ENCODE data around the gene NPPB. TPM values are rescaled to one million over a fixed set of nuclear protein-coding genes. Genes with fewer than 3 reads are reported as not detected.

The NPPB gene
- polyA plus RNA-seq = not detected in 2 replicates
- not detected in 2 replicates for polyA minus RNA-seq

DNA sequence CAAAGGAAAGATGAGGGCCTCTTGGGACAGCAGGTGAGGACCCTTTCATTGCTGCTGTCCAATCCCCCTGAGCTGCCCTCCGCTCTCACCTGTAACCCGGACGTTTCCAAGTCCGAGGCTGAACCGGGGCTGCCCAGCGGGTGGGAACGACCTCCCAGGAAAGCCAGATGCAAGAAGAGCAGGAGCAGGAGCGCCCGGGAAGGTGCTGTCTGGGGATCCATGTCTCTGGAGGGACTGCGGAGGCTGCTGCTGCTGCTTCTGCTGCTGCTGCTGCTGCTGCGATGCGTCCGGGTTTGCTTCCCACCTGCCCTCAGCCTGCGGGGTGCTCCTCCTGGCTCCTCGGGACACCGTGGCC is at the start of gene NPPB:
Gene NPPB, minus strand, starts transcription at position 333 of the 355 bp plus-strand sequence. Its CDS starts 112 bp downstream, at position 221.
- H3K9me3 ChIP-seq (ENCODE audit: low read length) = no peaks in the 10 kb centered on the region
- H3K79me2 ChIP-seq (replicated peaks; ENCODE audit: insufficient read depth, low read length) = no peaks in the 10 kb centered on the region
- H3K9me2 ChIP-seq (ENCODE audit: insufficient read depth, low read length) = no peaks in the 10 kb centered on the region
- H2AFZ ChIP-seq (ENCODE audit: low read depth, low read length) = no peak within 1 kb of the TSS
- H3K27ac ChIP-seq (ENCODE audit: low read length) = no peak within 1 kb of the TSS
- peaks cover 50% of the 10 kb centered on the region for H3K27me3 ChIP-seq (ENCODE audit: insufficient read depth, low read depth, low read length)
- H3K4me3 ChIP-seq (ENCODE audit: low read length) = peak within 1 kb of the TSS; percentile 43
- no peak within 1 kb of the TSS for H3K9ac ChIP-seq (ENCODE audit: low read length)
- no peaks in the 10 kb centered on the region for H3K36me3 ChIP-seq (ENCODE audit: insufficient read depth, low read length)
- no peak within 1 kb of the TSS for H3K4me2 ChIP-seq (ENCODE audit: low read length)
- no peaks in the 10 kb centered on the region for H4K20me1 ChIP-seq (ENCODE audit: insufficient read depth)
- TF ChIP-seq, protein P1, sequence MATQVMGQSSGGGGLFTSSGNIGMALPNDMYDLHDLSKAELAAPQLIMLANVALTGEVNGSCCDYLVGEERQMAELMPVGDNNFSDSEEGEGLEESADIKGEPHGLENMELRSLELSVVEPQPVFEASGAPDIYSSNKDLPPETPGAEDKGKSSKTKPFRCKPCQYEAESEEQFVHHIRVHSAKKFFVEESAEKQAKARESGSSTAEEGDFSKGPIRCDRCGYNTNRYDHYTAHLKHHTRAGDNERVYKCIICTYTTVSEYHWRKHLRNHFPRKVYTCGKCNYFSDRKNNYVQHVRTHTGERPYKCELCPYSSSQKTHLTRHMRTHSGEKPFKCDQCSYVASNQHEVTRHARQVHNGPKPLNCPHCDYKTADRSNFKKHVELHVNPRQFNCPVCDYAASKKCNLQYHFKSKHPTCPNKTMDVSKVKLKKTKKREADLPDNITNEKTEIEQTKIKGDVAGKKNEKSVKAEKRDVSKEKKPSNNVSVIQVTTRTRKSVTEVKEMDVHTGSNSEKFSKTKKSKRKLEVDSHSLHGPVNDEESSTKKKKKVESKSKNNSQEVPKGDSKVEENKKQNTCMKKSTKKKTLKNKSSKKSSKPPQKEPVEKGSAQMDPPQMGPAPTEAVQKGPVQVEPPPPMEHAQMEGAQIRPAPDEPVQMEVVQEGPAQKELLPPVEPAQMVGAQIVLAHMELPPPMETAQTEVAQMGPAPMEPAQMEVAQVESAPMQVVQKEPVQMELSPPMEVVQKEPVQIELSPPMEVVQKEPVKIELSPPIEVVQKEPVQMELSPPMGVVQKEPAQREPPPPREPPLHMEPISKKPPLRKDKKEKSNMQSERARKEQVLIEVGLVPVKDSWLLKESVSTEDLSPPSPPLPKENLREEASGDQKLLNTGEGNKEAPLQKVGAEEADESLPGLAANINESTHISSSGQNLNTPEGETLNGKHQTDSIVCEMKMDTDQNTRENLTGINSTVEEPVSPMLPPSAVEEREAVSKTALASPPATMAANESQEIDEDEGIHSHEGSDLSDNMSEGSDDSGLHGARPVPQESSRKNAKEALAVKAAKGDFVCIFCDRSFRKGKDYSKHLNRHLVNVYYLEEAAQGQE (IDR thresholded peaks at IDR 0.05; ENCODE audit: borderline replicate concordance) = no peak
- no peak for TF ChIP-seq EZH2 (IDR thresholded peaks at IDR 0.05; ENCODE audit: borderline replicate concordance, insufficient read depth, low read length, poor library complexity, severe bottlenecking)
- TF ChIP-seq SMC3 (conservative IDR thresholded peaks at IDR 0.05; ENCODE audit: poor library complexity) = no peak
- no peak for TF ChIP-seq MXI1 (conservative IDR thresholded peaks at IDR 0.05; ENCODE audit: poor library complexity, severe bottlenecking)
- TF ChIP-seq, protein P2, sequence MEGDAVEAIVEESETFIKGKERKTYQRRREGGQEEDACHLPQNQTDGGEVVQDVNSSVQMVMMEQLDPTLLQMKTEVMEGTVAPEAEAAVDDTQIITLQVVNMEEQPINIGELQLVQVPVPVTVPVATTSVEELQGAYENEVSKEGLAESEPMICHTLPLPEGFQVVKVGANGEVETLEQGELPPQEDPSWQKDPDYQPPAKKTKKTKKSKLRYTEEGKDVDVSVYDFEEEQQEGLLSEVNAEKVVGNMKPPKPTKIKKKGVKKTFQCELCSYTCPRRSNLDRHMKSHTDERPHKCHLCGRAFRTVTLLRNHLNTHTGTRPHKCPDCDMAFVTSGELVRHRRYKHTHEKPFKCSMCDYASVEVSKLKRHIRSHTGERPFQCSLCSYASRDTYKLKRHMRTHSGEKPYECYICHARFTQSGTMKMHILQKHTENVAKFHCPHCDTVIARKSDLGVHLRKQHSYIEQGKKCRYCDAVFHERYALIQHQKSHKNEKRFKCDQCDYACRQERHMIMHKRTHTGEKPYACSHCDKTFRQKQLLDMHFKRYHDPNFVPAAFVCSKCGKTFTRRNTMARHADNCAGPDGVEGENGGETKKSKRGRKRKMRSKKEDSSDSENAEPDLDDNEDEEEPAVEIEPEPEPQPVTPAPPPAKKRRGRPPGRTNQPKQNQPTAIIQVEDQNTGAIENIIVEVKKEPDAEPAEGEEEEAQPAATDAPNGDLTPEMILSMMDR (IDR thresholded peaks at IDR 0.05; ENCODE audit: poor library complexity, severe bottlenecking) = no peak
- no peak for TF ChIP-seq POLR2AphosphoS5 (IDR thresholded peaks at IDR 0.05)
- TF ChIP-seq RAD21 (conservative IDR thresholded peaks at IDR 0.05) = no peak
- no peak for TF ChIP-seq TAF1 (IDR thresholded peaks at IDR 0.05; ENCODE audit: low read depth)
- no peak for TF ChIP-seq EP300 (conservative IDR thresholded peaks at IDR 0.05; ENCODE audit: poor library complexity, severe bottlenecking)
- H3F3A ChIP-seq (ENCODE audit: insufficient read depth, low read length, poor library complexity, severe bottlenecking) = no peaks in the 10 kb centered on the region

DNA sequence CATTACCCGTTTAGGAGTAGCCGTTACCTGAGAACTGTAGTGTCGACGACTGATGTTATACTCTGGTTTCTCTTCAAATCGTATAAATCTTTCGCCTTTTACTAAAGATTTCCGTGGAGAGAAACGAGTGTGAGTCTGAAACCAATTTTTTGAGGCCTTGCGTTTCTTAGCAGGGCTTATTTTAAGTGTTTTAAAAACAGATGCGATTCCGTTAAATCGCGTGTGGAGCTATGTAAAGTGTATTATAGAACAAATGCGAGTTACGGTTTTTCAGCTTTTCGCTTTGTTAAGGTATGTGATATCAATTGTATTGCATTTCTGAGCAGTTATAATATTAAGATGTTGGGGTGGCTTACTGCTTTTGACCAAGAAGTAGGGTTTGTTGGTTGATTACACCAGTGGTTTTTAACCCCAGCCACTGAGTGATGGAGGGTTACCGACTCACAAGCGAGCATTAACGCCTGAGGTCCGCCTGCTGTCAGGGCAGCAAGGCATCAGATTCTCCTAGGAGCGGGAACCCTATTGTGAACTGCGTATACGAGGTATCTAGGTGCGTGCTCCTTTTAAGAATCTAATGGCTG is 49.4 kb upstream of the NPPB start:
- Histone ChIP-seq H3K36me3 (ENCODE audit: insufficient read depth, low read length) (no peaks in the 10 kb centered on the region), H3K4me2 (ENCODE audit: low read length) (peak overlapping the region; percentile 94), H3K4me3 (ENCODE audit: low read length) (peak overlapping the region; percentile 75), H3K79me2 (replicated peaks; ENCODE audit: insufficient read depth, low read length) (no peaks in the 10 kb centered on the region), H3K9me2 (ENCODE audit: insufficient read depth, low read length) (no peaks in the 10 kb centered on the region), H3K9ac (ENCODE audit: low read length) (peak overlapping the region; percentile 98), H3K27ac (ENCODE audit: low read length) (peak overlapping the region; percentile 99), H3K27me3 (ENCODE audit: insufficient read depth, low read depth, low read length) (no peaks in the 10 kb centered on the region), H3F3A (ENCODE audit: insufficient read depth, low read length, poor library complexity, severe bottlenecking) (no peaks in the 10 kb centered on the region), H3K9me3 (ENCODE audit: low read length) (no peaks in the 10 kb centered on the region), H4K20me1 (ENCODE audit: insufficient read depth) (no peaks in the 10 kb centered on the region), H2AFZ (ENCODE audit: low read depth, low read length) (no peak overlapping the region)
- TF ChIP-seq EP300 (conservative IDR thresholded peaks at IDR 0.05; ENCODE audit: poor library complexity, severe bottlenecking) = peak; percentile 95
- no peak for TF ChIP-seq SMC3 (conservative IDR thresholded peaks at IDR 0.05; ENCODE audit: poor library complexity)
- peak; percentile 97 for TF ChIP-seq POLR2AphosphoS5 (IDR thresholded peaks at IDR 0.05)
- TF ChIP-seq, protein P1 (IDR thresholded peaks at IDR 0.05; ENCODE audit: borderline replicate concordance) = peak; percentile 49

All from neural cell (in vitro differentiated cells).